ENCODE results near the gene ERICH6.

GRCh38 chr3:150734795-150735119 lies 31.0 kb upstream of the ERICH6 start:
- TF ChIP-seq CTCF (conservative IDR thresholded peaks at IDR 0.05) (no peak), EZH2 (IDR thresholded peaks at IDR 0.05; ENCODE audit: low read depth) (no peak)

Measured in PC-9 (cell line).